Muscle layer of colon (tissue), 2 donors: ENCODE measurements around the gene LLCFC1.

Experiments
- H3K27ac ChIP-seq: one replicate; pipeline ENCODE4 v1.7.0; 2013; ENCODE audit warnings: low read depth, mild to moderate bottlenecking, low read length, moderate library complexity
- H3K27me3 ChIP-seq, 2 donors: one replicate each; pipeline ENCODE4 v1.7.0; 2013; ENCODE audit warnings: low read length in 2 of 2, mild to moderate bottlenecking in 2 of 2; ENCODE audit not compliant: insufficient read depth in 2 of 2, control insufficient read depth in 1 of 2
- H3K36me3 ChIP-seq: one replicate; pipeline ENCODE4 v1.7.0; 2013; ENCODE audit warnings: mild to moderate bottlenecking, low read length; ENCODE audit not compliant: insufficient read depth
- H3K4me1 ChIP-seq: one replicate; pipeline ENCODE4 v1.7.0; 2013; ENCODE audit warnings: mild to moderate bottlenecking, low read length; ENCODE audit not compliant: insufficient read depth
- H3K4me3 ChIP-seq, 2 donors: one replicate each; pipeline ENCODE4 v1.7.0; 2013; ENCODE audit warnings: low read length in 2 of 2, low read depth in 1 of 2, mild to moderate bottlenecking in 1 of 2, moderate library complexity in 1 of 2
- H3K9ac ChIP-seq: one replicate; pipeline ENCODE4 v1.7.0; 2013; ENCODE audit warnings: low read length
- H3K9me3 ChIP-seq: one replicate; pipeline ENCODE4 v1.7.0; 2013; ENCODE audit warnings: mild to moderate bottlenecking, low read length
- donor health status: abdominal sarcoma.
- donor health status: Adenocarcinoma of cecum.

LLCFC1 gene

DNA sequence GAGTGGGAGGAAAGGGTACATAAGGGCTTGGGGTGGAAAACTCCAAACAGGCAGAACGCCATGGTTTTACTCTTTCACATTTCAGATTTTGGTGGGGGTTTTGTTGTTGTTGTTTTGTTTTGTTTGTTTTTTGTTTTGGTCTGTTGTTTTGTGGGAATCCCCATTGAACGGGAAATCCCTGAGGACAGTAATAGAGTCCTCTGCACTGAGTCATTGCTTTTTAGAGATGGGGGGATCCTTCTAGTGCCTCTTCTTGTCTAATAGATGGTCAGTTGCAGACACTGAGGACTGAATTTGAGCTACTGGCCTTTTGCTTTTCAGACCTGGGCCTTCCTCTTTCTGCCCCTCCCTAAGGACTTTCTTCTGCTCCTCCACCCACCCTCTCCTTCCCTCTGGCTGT is 25.7 kb upstream of the LLCFC1 start:
- H3K4me3 ChIP-seq, result no peak overlapping the region
- no peaks in the 10 kb centered on the region for H3K9me3 ChIP-seq
- H3K4me1 ChIP-seq, result no peaks in the 10 kb centered on the region
- H3K27ac ChIP-seq, result no peak overlapping the region
- H3K27me3 ChIP-seq, result no peaks in the 10 kb centered on the region
- H3K9ac ChIP-seq, result no peak overlapping the region
- H3K36me3 ChIP-seq, result no peaks in the 10 kb centered on the region

DNA sequence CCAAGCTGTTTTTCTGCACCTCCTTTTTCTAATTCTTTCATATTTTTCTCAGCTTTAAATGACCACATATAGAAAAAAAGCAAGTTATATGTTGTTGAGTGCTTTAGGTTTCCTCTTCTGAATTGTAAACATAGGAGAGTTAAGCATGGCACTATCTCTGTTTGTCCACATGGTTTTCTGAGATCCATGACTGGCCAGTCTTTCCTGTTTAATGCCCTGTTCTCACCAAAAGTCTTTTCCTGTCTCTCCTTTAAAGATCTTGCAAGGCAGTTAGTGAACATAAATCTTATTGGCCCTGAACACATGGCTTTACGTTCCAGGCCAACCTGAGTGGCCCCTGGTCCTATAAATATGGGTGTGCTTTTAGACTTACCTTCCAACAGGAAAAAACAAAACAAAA is 25.2 kb upstream of the LLCFC1 start:
- Histone ChIP-seq H3K27me3 (peaks cover 0 to 4% of the 10 kb centered on the region in 2 donors), H3K36me3 (no peaks in the 10 kb centered on the region), H3K9ac (no peak overlapping the region), H3K9me3 (no peaks in the 10 kb centered on the region), H3K4me1 (no peaks in the 10 kb centered on the region), H3K4me3 (no peak overlapping the region), H3K27ac (no peak overlapping the region)

DNA sequence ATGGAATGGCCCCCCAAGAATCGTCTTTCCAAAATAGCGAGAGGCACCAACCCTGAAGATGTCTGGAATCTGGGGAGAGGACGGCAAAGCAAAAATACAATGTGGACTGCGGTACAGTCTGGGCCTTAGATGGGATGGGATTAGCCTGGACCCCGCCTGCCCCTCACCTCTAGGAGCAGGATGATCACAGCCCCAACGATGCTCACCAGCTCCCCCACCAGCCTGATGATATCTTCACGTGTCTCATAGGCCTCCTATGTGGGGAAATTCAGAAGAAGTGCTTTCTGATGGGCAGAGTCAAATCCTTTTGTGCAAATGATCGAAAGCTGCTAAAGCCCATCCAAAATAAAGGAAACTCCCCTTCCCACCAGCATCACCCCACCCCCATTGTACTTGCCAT is 24.0 kb upstream of the LLCFC1 start:
- Histone ChIP-seq H3K4me3 (no peak overlapping the region), H3K27me3 (peaks cover 0 to 4% of the 10 kb centered on the region in 2 donors), H3K4me1 (no peaks in the 10 kb centered on the region), H3K27ac (no peak overlapping the region), H3K36me3 (no peaks in the 10 kb centered on the region), H3K9ac (no peak overlapping the region), H3K9me3 (no peaks in the 10 kb centered on the region)

DNA sequence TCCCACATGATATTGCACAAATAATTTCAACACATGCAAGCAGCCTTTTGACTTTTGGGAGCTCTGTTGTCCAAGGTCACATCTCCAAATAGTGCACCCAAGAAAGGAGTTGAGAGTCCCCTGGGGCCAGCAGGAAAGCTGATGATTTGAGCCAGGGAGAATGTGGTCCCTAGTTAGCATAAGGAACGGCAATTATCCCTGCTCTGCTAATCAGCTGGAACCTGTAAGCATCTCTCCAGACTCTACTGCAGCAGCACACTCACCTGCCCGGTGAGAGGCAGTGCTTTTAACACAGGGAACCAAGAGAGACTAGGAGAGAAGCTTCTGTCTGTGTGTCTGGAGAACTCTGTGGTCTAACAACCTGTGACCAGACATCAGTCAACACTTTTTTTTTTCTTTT is 22.8 kb upstream of the LLCFC1 start:
- Histone ChIP-seq H3K4me1 (no peaks in the 10 kb centered on the region), H3K9me3 (no peaks in the 10 kb centered on the region), H3K27me3 (peaks cover 0 to 4% of the 10 kb centered on the region in 2 donors), H3K4me3 (no peak overlapping the region), H3K36me3 (no peaks in the 10 kb centered on the region), H3K9ac (no peak overlapping the region), H3K27ac (no peak overlapping the region)

DNA sequence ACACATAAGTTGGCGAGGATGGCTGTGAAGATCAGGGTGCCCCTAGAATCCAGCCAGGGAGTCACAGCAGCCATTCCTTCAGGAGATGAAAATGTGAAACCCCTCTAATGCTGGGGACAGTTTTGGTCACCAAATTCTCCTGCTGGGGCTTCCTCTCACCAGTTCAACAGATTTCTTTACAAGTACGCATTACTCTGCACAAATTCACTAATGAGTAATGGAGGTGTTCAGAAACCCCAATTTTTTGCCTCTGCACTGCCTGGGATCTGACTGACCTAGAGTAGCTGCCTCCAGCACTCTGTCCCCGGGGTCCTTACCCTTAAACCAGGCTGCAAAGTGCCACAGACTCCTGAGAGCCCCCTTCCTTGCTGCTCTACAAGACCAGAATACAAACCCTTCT is 21.8 kb upstream of the LLCFC1 start:
- H3K4me1 ChIP-seq, result no peaks in the 10 kb centered on the region
- no peak overlapping the region for H3K9ac ChIP-seq
- peaks cover 0 to 4% of the 10 kb centered on the region in 2 donors for H3K27me3 ChIP-seq
- no peaks in the 10 kb centered on the region for H3K9me3 ChIP-seq
- no peaks in the 10 kb centered on the region for H3K36me3 ChIP-seq
- no peak overlapping the region for H3K27ac ChIP-seq
- no peak overlapping the region for H3K4me3 ChIP-seq

DNA sequence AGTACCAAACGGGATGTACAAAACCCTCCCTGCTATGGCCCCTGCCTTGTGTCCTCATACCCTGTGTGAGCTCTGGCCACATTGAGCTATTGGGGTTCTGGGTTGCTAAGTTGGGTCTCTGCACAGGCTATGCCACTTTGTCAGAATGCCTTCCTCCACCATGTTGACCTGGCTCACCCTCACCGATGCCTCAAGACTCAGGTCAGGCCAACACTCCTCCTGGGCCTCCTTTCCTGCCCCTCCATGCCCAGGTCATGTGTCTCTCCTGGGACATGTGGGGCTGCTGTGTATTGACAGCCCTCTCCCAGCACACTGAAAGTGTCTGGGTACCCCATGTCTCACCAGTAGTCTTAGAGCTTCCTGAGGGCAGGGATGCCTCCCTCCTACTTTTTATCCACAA is 20.4 kb upstream of the LLCFC1 start:
- H3K27me3 ChIP-seq, result peaks cover 0 to 4% of the 10 kb centered on the region in 2 donors
- no peak overlapping the region for H3K9ac ChIP-seq
- H3K4me1 ChIP-seq, result no peaks in the 10 kb centered on the region

DNA sequence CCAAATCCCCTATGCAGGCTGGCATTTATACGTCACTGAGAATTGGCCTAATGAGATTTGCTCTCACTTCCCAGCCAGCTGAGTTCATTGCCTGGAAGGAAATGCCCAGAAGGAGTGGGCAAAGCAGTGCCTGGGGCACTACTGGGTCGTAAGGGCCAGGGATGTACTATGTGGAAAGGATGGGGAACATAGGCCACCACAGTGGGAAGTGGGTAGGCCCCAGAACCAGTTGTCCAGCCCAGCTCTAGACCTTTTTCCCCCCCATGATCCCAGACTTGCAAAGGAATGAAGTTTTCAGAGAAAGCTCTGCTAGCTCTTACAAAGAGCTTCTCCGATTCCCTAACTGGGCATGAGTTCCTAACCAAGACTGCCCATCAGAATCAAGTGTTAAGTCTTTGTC is 19.6 kb upstream of the LLCFC1 start:
- Histone ChIP-seq H3K4me3 (no peak overlapping the region), H3K27me3 (peaks cover 0 to 4% of the 10 kb centered on the region in 2 donors), H3K27ac (no peak overlapping the region), H3K36me3 (no peaks in the 10 kb centered on the region), H3K9ac (no peak overlapping the region), H3K4me1 (no peaks in the 10 kb centered on the region), H3K9me3 (no peaks in the 10 kb centered on the region)

More for the DNA sequence above, 20.4 kb upstream of the LLCFC1 start:
- H3K4me3 ChIP-seq, result no peak overlapping the region
- no peaks in the 10 kb centered on the region for H3K36me3 ChIP-seq
- H3K27ac ChIP-seq, result no peak overlapping the region
- no peaks in the 10 kb centered on the region for H3K9me3 ChIP-seq

DNA sequence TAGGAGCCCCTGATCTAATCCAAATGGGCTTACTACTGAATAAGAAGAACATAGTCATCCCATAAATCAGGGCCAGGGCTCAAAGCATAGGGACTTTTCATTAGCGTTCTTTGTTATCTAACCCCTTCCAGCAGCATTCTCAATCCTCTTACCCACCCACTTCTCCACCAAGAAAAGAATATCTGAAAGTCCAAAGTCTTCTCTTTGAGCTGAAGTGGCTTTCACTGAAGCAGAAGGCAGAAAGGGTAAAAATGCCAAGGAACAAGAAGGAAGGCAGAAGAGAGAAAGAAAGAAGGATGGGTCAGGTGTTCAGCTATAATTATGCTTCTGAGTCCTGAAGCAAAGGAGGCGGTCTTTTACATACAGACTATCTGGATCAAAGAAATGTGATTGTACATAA is 15.9 kb upstream of the LLCFC1 start:
- H3K4me3 ChIP-seq, result no peak overlapping the region
- H3K36me3 ChIP-seq, result no peaks in the 10 kb centered on the region
- no peak overlapping the region for H3K27ac ChIP-seq
- no peaks in the 10 kb centered on the region for H3K9me3 ChIP-seq
- no peak overlapping the region for H3K9ac ChIP-seq
- H3K4me1 ChIP-seq, result no peaks in the 10 kb centered on the region
- H3K27me3 ChIP-seq, result peaks cover 0 to 4% of the 10 kb centered on the region in 2 donors

DNA sequence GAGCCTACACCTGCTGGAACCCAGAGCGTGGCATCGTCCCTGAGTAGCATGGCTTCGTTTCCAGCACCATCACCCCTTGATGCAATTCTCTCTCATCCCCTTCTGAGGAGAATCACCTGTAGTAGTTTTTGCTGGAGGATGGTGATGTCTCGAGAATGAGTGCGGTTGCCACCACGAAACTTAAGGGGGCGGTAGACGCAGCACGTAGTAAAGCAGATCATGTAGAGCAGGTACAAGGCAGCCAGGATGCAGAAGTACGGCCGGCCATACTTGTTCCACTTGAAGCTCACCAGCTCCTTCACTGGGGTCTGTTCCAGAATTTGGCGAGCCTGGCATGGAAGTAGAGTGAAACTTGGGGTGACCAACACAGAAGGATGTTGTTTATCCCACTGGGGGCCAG is 13.9 kb upstream of the LLCFC1 start:
- Histone ChIP-seq H3K4me3 (no peak overlapping the region), H3K4me1 (no peaks in the 10 kb centered on the region), H3K27me3 (no peaks in the 10 kb centered on the region), H3K9ac (no peak overlapping the region), H3K27ac (no peak overlapping the region), H3K9me3 (no peaks in the 10 kb centered on the region), H3K36me3 (no peaks in the 10 kb centered on the region)

DNA sequence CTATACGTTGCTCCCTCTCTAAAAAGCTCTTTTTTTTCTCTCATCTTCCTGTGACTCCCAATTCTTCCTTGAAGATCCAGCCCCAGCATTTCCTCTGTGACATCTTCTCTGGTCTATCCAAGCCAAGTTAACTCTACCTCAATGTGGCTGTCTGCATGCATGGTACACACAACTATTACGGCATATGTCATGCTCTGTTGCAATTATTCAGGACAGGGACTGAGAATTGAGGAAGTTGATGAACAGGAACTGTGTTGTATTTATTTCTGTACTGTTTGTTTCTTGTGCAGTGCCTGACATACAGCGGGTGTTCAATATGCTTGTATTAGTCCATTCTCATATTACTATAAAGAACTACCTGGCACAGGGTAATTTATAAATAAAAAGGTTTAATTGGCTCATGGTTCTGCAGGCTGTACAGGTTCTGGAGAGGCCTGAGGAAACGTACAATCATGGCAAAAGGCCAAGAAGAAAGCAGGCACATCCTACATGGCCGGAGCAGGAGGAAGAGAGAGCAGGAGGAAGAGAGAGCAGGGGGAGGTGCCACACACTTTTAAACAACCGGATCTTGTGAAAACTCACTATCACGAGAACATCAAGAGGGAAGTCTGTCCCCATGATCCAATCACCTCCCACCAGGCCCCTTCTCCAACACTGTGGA is 12.1 kb upstream of the LLCFC1 start:
- Histone ChIP-seq H3K9me3 (no peaks in the 10 kb centered on the region), H3K4me1 (no peaks in the 10 kb centered on the region), H3K9ac (no peak overlapping the region), H3K36me3 (no peaks in the 10 kb centered on the region), H3K4me3 (no peak overlapping the region), H3K27ac (no peak overlapping the region), H3K27me3 (no peaks in the 10 kb centered on the region)

DNA sequence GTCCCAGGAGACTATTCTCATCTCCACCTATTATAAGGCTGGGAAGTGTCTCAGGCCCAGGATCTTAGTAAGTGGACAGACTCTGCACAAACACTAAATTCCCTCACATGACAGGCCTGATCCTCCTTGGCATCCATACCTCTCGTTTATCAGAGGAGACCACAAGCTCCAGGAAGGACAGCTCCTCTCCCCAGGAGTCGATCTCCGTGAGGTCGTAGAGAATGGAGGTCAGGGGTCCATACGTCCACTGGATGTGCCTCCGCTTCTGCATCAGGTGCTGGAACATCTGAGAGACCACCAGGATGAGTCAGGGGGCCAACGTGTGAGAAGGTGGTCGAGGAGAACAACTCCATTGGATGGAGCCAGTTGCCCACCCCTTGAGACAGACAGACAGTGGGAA is 11.3 kb upstream of the LLCFC1 start:
- Histone ChIP-seq H3K27ac (no peak overlapping the region), H3K27me3 (no peaks in the 10 kb centered on the region), H3K9me3 (no peaks in the 10 kb centered on the region), H3K36me3 (no peaks in the 10 kb centered on the region), H3K4me1 (no peaks in the 10 kb centered on the region), H3K4me3 (no peak overlapping the region), H3K9ac (no peak overlapping the region)

DNA sequence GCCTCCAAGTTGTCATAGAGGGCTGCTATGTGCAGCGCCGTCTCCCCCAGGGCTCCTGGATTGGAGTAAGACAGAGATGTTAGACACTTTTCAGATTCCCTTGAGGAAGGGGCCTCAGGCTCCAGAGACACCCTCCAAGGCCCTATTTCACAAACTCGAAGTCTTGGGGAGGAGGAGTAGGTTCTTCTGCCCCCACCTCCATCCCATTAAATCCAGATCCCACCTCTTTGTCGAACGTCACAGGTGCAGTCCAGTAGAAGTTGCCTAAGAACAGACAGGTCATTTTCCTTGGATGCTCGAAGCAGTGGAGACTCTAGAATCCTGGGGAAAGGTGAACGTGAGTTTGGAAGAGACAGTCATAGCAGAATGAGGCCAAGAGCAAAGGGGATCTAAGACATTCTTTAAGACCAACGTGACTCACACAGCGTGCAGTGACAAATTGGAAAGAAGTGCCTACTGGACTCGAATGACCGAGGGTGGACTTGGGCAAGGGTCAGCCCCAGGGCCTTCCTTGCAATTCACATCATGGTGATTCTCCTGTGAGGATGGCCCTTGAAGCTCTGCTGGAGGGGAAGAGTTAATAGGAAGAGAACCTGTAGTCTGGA is 9.1 kb upstream of the LLCFC1 start:
- H3K27me3 ChIP-seq, result no peaks in the 10 kb centered on the region
- H3K4me3 ChIP-seq, result no peak overlapping the region

More for the DNA sequence above, 9.1 kb upstream of the LLCFC1 start:
- Histone ChIP-seq H3K27ac (no peak overlapping the region), H3K9me3 (no peaks in the 10 kb centered on the region), H3K4me1 (no peaks in the 10 kb centered on the region), H3K9ac (no peak overlapping the region), H3K36me3 (no peaks in the 10 kb centered on the region)
